GM12878 (cell line): ENCODE data around the gene ANAPC7.

ENCODE experiments used
- BHLHE40 ChIP-seq, 2 experiments: fragments of 450-650 bp in 1 of 2; IDR thresholded peaks; 2 replicates each; pipeline ENCODE4 v1.6.1; 2011 to 2017; ENCODE audit warnings: low read depth in 2 of 2, borderline replicate concordance in 1 of 2, improper control_type of control experiment in 1 of 2, low read length in 1 of 2, mild to moderate bottlenecking in 1 of 2
- CHD4 ChIP-seq: fragments of 200-600 bp; sonication (generic); IDR thresholded peaks from 2 replicates; pipeline ENCODE4 v1.6.1; 2016; ENCODE audit warnings: mild to moderate bottlenecking
- EP300 ChIP-seq, 2 experiments: fragments of 150-350 bp in 1 of 2; IDR thresholded peaks; 2 replicates each; pipeline ENCODE4 v1.6.1; 2011 to 2012; ENCODE audit warnings: low read depth in 2 of 2, low read length in 2 of 2, borderline replicate concordance in 1 of 2, improper control_type of control experiment in 1 of 2, inconsistent platforms in 1 of 2; ENCODE audit not compliant: control insufficient read depth in 1 of 2
- EZH2 ChIP-seq: IDR thresholded peaks from 2 replicates; pipeline ENCODE4 v1.6.1; 2012; ENCODE audit warnings: low read depth, mild to moderate bottlenecking, control low read depth, inconsistent platforms, low read length, borderline replicate concordance; ENCODE audit not compliant: control insufficient read depth
- FOXM1 ChIP-seq: IDR thresholded peaks from 2 replicates; pipeline ENCODE4 v1.6.1; 2012; ENCODE audit warnings: low read depth, mild to moderate bottlenecking, inconsistent platforms, low read length, moderate library complexity
- MAX ChIP-seq: IDR thresholded peaks from 2 replicates; pipeline ENCODE4 v1.6.1; 2012; ENCODE audit warnings: low read depth, low read length, improper control_type of control experiment
- MYC ChIP-seq: IDR thresholded peaks from 2 replicates; pipeline ENCODE4 v1.6.1; 2011; ENCODE audit warnings: mild to moderate bottlenecking, low read length, moderate library complexity, inconsistent platforms; ENCODE audit not compliant: insufficient read depth, insufficient replicate concordance, insufficient read length, severe bottlenecking
- TF ChIP-seq, protein P1 (sequence below), 3 experiments: IDR thresholded peaks in 2 of 3; conservative IDR thresholded peaks in 1 of 3; 2 replicates each; pipeline ENCODE4 v1.5.1; 2011; ENCODE audit warnings: low read depth in 3 of 3, low read length in 3 of 3, mild to moderate bottlenecking in 3 of 3, control low read depth in 2 of 3, moderate library complexity in 2 of 3, inconsistent platforms in 1 of 3, mixed read lengths in 1 of 3; ENCODE audit not compliant: control insufficient read depth in 2 of 3, insufficient read depth in 1 of 3; ENCODE audit errors: extremely low read depth in 1 of 3
- TF ChIP-seq, protein P2 (sequence below): fragments of 450-650 bp; IDR thresholded peaks from 2 replicates; pipeline ENCODE4 v1.6.1; 2017; ENCODE audit warnings: mild to moderate bottlenecking

- TF ChIP-seq, protein P1, sequence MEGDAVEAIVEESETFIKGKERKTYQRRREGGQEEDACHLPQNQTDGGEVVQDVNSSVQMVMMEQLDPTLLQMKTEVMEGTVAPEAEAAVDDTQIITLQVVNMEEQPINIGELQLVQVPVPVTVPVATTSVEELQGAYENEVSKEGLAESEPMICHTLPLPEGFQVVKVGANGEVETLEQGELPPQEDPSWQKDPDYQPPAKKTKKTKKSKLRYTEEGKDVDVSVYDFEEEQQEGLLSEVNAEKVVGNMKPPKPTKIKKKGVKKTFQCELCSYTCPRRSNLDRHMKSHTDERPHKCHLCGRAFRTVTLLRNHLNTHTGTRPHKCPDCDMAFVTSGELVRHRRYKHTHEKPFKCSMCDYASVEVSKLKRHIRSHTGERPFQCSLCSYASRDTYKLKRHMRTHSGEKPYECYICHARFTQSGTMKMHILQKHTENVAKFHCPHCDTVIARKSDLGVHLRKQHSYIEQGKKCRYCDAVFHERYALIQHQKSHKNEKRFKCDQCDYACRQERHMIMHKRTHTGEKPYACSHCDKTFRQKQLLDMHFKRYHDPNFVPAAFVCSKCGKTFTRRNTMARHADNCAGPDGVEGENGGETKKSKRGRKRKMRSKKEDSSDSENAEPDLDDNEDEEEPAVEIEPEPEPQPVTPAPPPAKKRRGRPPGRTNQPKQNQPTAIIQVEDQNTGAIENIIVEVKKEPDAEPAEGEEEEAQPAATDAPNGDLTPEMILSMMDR (IDR thresholded peaks at IDR 0.05 in 2 of 3, conservative IDR thresholded peaks at IDR 0.05 in 1 of 3; ENCODE audit: control insufficient read depth in 2 of 3, extremely low read depth in 1 of 3, insufficient read depth in 1 of 3, low read depth in 3 of 3, low read length in 3 of 3), result no peak
- TF ChIP-seq MAX (no peak), BHLHE40 (IDR thresholded peaks at IDR 0.05; ENCODE audit: borderline replicate concordance in 1 of 2, low read depth in 2 of 2, low read length in 1 of 2) (no peak), MYC (no peak), FOXM1 (no peak), EP300 (IDR thresholded peaks at IDR 0.05; ENCODE audit: borderline replicate concordance in 1 of 2, control insufficient read depth in 1 of 2, low read depth in 2 of 2, low read length in 2 of 2) (no peak), CHD4 (no peak), EZH2 (no peak)
- TF ChIP-seq, protein P2, sequence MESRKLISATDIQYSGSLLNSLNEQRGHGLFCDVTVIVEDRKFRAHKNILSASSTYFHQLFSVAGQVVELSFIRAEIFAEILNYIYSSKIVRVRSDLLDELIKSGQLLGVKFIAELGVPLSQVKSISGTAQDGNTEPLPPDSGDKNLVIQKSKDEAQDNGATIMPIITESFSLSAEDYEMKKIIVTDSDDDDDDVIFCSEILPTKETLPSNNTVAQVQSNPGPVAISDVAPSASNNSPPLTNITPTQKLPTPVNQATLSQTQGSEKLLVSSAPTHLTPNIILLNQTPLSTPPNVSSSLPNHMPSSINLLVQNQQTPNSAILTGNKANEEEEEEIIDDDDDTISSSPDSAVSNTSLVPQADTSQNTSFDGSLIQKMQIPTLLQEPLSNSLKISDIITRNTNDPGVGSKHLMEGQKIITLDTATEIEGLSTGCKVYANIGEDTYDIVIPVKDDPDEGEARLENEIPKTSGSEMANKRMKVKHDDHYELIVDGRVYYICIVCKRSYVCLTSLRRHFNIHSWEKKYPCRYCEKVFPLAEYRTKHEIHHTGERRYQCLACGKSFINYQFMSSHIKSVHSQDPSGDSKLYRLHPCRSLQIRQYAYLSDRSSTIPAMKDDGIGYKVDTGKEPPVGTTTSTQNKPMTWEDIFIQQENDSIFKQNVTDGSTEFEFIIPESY, result no peak
Measured at GRCh38 chr12:110329710-110330109, 73.8 kb downstream of the ANAPC7 start.
